ENCODE data around the gene SKAP1. TPM values are rescaled to one million over a fixed set of nuclear protein-coding genes. Genes with fewer than 3 reads are reported as not detected.

SKAP1 gene
- total RNA-seq, result 1 to 10 TPM in 6 of 8 experiments, not detected in 2; 1.2 to 7.1 (median 1.5) TPM

- in situ Hi-C loops (cut with MboI; ENCODE audit: low pct_unique_long_range_greater_than_20kb in 2 of 9, low sequenced_read_pairs in 9 of 9, unreplicated experiment in 9 of 9), result no loop called here
- Histone ChIP-seq H3K27ac (no peak within 1 kb of the TSS), H3K4me1 (replicated peaks in 1 of 2) (peaks cover 27 to 46% of the 10 kb centered on the region in 2 donors), H3K4me3 (no peak within 1 kb of the TSS)
- peak in 5 of 8 experiments; percentile 10 to 90 (median 60) for ATAC-seq (replicated peaks in 6 of 8)
- WGBS, 10 experiments, result 48 to 100% (median 73%) methylated on average over 2 to 7 of the region's 65 CpGs; no CpG with 5 or more reads in 5 of the 10 experiments
Measured at GRCh38 chr17:48429638-48430586, at the start of gene SKAP1. TSS of gene SKAP1 (minus strand) at chr17:48430214.

GRCh38 chr17:48479014-48479402 is 49.0 kb upstream of the SKAP1 start:
- no peak for ATAC-seq (replicated peaks in 6 of 8)
- Histone ChIP-seq H3K4me3 (no peak overlapping the region), H3K4me1 (replicated peaks in 1 of 2) (peaks cover 9 to 22% of the 10 kb centered on the region in 2 donors), H3K27ac (no peak overlapping the region)
- WGBS, 10 experiments, result 17 to 100% (median 72%) methylated on average over 1 to 2 of the region's 2 CpGs; no CpG with 5 or more reads in 4 of the 10 experiments
- in situ Hi-C loops (cut with MboI; ENCODE audit: low pct_unique_long_range_greater_than_20kb in 2 of 9, low sequenced_read_pairs in 9 of 9, unreplicated experiment in 9 of 9), result no loop called here

GRCh38 chr17:48478224-48479013 is 48.4 kb upstream of the SKAP1 start:
- Histone ChIP-seq H3K27ac (no peak overlapping the region), H3K4me1 (replicated peaks in 1 of 2) (peaks cover 9 to 21% of the 10 kb centered on the region in 2 donors), H3K4me3 (no peak overlapping the region)
- in situ Hi-C loops (cut with MboI; ENCODE audit: low pct_unique_long_range_greater_than_20kb in 2 of 9, low sequenced_read_pairs in 9 of 9, unreplicated experiment in 9 of 9), result no loop called here
- 37 to 91% (median 77%) methylated on average over 1 to 5 of the region's 9 CpGs for WGBS, 10 experiments
- peak in 5 of 8 experiments; percentile 12 to 68 (median 38) for ATAC-seq (replicated peaks in 6 of 8)

GRCh38 chr17:48477221-48477620 is 47.2 kb upstream of the SKAP1 start:
- no peak overlapping the region for H3K27ac ChIP-seq
- peaks cover 19 to 32% of the 10 kb centered on the region in 2 donors for H3K4me1 ChIP-seq (replicated peaks in 1 of 2)
- 0% methylated on average over 1 of the region's 1 CpG; no CpG with 5 or more reads in 8 of the 10 experiments for WGBS, 10 experiments
- no peak overlapping the region for H3K4me3 ChIP-seq
- in situ Hi-C loops (cut with MboI; ENCODE audit: low pct_unique_long_range_greater_than_20kb in 2 of 9, low sequenced_read_pairs in 9 of 9, unreplicated experiment in 9 of 9), result no loop called here
- ATAC-seq (replicated peaks in 6 of 8), result peak in 5 of 8 experiments; percentile 87 to 92 (median 88)

- in situ Hi-C loops (cut with MboI; ENCODE audit: low pct_unique_long_range_greater_than_20kb in 2 of 9, low sequenced_read_pairs in 9 of 9, unreplicated experiment in 9 of 9), result no loop called here
- H3K4me3 ChIP-seq, result no peak overlapping the region
- peak overlapping the region in 1 of 2 donors; percentile 53 for H3K27ac ChIP-seq
- WGBS, 10 experiments, result 4 to 63% (median 53%) methylated on average over 1 to 5 of the region's 6 CpGs; no CpG with 5 or more reads in 3 of the 10 experiments
- ATAC-seq (replicated peaks in 6 of 8), result peak in 6 of 8 experiments; percentile 40 to 83 (median 74)
- H3K4me1 ChIP-seq (replicated peaks in 1 of 2), result peaks cover 21 to 30% of the 10 kb centered on the region in 2 donors
Measured at GRCh38 chr17:48472411-48473281, 42.6 kb upstream of the SKAP1 start.

DNA sequence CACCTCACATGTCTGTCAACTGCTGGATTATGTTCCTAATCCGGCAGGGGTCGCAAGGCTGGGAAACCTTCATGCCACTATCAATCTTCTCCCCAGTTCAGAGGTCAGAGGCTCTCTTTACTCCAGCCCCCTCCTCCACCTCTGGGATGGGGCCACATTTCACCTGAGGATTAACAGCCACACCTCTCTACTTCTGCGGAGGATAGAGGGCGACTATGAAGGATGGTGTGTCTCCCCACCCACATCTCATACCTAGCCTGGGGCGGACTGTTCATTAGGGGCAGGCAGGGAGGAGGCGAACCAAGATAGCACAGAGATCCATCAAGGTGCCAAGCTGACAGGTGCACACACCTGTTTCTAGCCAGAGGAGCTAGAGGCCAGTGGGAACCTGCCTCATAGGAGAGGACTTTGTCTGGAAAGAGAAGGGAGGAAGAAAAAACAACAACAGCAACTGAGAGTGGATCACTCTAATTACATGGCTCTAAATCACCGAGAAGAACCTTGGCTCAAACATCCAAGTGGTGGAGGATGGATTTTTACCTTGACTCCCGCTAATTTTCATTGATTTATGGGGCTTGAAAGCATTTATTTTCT is 41.9 kb upstream of the SKAP1 start:
- ATAC-seq (replicated peaks in 6 of 8), result peak in 2 of 8 experiments; percentile 47 to 58
- peak overlapping the region in 1 of 2 donors; percentile 3 for H3K27ac ChIP-seq
- 57 to 100% (median 74%) methylated on average over 1 to 8 of the region's 8 CpGs; no CpG with 5 or more reads in 4 of the 10 experiments for WGBS, 10 experiments
- in situ Hi-C loops (cut with MboI; ENCODE audit: low pct_unique_long_range_greater_than_20kb in 2 of 9, low sequenced_read_pairs in 9 of 9, unreplicated experiment in 9 of 9), result no loop called here
- H3K4me3 ChIP-seq, result no peak overlapping the region
- peaks cover 16 to 22% of the 10 kb centered on the region in 2 donors for H3K4me1 ChIP-seq (replicated peaks in 1 of 2)

DNA sequence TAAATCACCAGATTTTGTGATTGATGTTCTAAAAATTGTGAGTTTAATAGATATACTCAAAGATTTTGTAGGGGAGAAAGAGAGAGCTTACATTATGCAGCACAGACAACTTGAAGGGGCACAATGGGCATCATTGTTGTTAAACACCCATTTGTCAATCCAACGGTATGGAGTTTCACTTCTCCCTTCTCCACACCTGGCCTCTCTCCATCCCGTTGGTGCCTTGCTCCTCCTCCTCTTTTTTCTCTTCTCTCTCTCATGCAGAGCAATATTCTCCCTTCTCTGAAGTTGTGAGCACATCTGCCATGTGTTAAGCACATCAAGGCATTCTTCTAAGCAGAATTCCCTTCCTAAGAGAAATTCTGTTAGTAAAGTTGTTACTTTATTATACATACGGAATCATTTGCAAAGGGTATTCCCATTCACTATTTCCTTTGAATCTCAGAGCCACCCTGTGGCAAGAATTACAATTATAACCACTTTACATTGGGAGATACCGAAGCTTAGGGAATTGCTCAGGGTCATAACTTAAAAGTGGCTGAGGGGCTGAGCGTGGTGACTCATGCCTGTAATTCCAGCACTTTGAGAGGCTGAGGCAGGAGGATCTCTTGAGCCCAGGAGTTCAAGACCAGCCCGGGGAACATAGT is 40.5 kb upstream of the SKAP1 start:
- Histone ChIP-seq H3K4me3 (no peak overlapping the region), H3K4me1 (replicated peaks in 1 of 2) (peaks cover 18 to 19% of the 10 kb centered on the region in 2 donors), H3K27ac (no peak overlapping the region)
- peak in 7 of 8 experiments; percentile 27 to 94 (median 41) for ATAC-seq (replicated peaks in 6 of 8)
- in situ Hi-C loops (cut with MboI; ENCODE audit: low pct_unique_long_range_greater_than_20kb in 2 of 9, low sequenced_read_pairs in 9 of 9, unreplicated experiment in 9 of 9), result no loop called here
- 0 to 67% (median 7%) methylated on average over 1 to 6 of the region's 6 CpGs for WGBS, 10 experiments

DNA sequence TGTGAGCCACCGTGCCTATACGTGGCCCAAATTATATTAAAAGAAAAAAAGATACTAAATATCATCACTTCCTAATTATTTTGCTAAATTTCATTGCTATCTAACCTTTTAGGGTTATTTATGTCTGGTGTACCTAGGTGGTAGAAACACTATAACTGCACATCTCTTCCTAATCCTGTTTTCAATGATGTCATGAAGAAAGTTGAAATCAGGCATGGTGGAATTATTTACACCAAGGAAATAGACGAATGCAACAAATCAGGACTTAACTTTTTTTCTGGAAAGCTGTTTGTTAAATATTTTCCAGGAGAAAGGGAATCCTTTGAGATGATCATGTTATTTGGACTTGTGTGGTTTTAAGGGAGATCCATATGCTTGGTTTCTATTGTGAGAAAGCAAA is 39.2 kb upstream of the SKAP1 start:
- WGBS, 10 experiments, result 0 to 100% (median 100%) methylated on average over 1 to 3 of the region's 3 CpGs; no CpG with 5 or more reads in 1 of the 10 experiments
- Histone ChIP-seq H3K27ac (no peak overlapping the region), H3K4me3 (no peak overlapping the region), H3K4me1 (replicated peaks in 1 of 2) (peaks cover 19 to 20% of the 10 kb centered on the region in 2 donors)
- in situ Hi-C loops (cut with MboI; ENCODE audit: low pct_unique_long_range_greater_than_20kb in 2 of 9, low sequenced_read_pairs in 9 of 9, unreplicated experiment in 9 of 9), result no loop called here
- no peak for ATAC-seq (replicated peaks in 6 of 8)

- 58 to 100% (median 84%) methylated on average over 1 to 4 of the region's 4 CpGs; no CpG with 5 or more reads in 2 of the 10 experiments for WGBS, 10 experiments
- in situ Hi-C loops (cut with MboI; ENCODE audit: low pct_unique_long_range_greater_than_20kb in 2 of 9, low sequenced_read_pairs in 9 of 9, unreplicated experiment in 9 of 9), result no loop called here
Measured at GRCh38 chr17:48468299-48468698, 38.3 kb upstream of the SKAP1 start.

DNA sequence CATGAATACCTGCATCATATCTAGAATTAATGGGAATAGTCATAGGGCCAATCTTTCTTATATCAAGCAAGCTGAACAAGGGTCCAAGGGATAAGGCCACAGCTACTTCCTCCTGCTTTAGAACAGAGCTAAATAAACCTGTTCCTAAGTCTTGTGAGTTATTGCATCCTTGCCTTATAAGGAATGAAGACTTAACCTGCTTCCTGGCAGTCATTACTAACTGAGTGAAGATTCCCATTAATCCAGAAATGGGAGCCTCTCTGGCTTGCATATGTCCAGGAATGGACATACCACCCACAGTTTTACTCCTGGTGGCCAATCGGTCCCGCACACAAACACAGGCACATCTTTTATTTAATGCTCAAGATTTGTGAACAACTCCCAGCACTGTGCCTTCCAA is 35.9 kb upstream of the SKAP1 start:
- in situ Hi-C loops (cut with MboI; ENCODE audit: low pct_unique_long_range_greater_than_20kb in 2 of 9, low sequenced_read_pairs in 9 of 9, unreplicated experiment in 9 of 9), result no loop called here
- 70 to 100% (median 100%) methylated on average over 1 to 2 of the region's 2 CpGs; no CpG with 5 or more reads in 6 of the 10 experiments for WGBS, 10 experiments
- H3K27ac ChIP-seq, result no peak overlapping the region
- H3K4me1 ChIP-seq (replicated peaks in 1 of 2), result peaks cover 17 to 26% of the 10 kb centered on the region in 2 donors
- H3K4me3 ChIP-seq, result no peak overlapping the region
- no peak for ATAC-seq (replicated peaks in 6 of 8)

More at GRCh38 chr17:48468299-48468698, 38.3 kb upstream of the SKAP1 start:
- no peak overlapping the region for H3K27ac ChIP-seq
- H3K4me1 ChIP-seq (replicated peaks in 1 of 2), result peaks cover 28 to 29% of the 10 kb centered on the region in 2 donors
- H3K4me3 ChIP-seq, result no peak overlapping the region
- no peak for ATAC-seq (replicated peaks in 6 of 8)

DNA sequence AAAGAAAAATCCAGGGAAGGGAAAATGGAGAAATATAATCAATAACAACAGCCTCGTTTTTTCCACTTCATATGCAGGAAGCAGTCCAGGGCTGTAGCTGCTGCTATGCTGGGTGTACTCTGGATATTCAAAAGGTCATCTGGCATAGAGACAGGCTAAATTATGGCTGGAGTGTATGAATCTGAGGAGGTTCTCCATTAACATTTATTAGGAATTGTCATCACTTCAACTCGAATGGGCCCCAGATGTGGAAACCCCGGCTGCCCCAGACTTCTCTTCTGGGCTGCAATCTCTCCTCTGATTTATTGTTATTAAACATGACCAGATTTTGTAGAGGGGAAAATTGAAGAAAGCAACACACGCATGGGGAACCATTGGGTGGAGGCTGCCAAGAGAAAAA is 33.5 kb upstream of the SKAP1 start:
- 0 to 18% (median 4%) methylated on average over 1 to 4 of the region's 4 CpGs; no CpG with 5 or more reads in 2 of the 10 experiments for WGBS, 10 experiments
- H3K27ac ChIP-seq, result peak overlapping the region; percentile 59 to 84
- ATAC-seq (replicated peaks in 6 of 8), result peak; percentile 82 to 97 (median 92)
- peaks cover 17 to 26% of the 10 kb centered on the region in 2 donors for H3K4me1 ChIP-seq (replicated peaks in 1 of 2)
- in situ Hi-C loops (cut with MboI; ENCODE audit: low pct_unique_long_range_greater_than_20kb in 2 of 9, low sequenced_read_pairs in 9 of 9, unreplicated experiment in 9 of 9), result no loop called here
- no peak overlapping the region for H3K4me3 ChIP-seq

All from motor neuron (in vitro differentiated cells).